Activated T-helper 17 cell treated with anti-CD3 and anti-CD28 coated beads, Interleukin-2, amount 50 U/mL, for 72 hours (primary cell): Measurements from ENCODE around the gene RAP1GAP2. TPM values are rescaled to one million over a fixed set of nuclear protein-coding genes. Genes with fewer than 3 reads are reported as not detected.

ENCODE experiments used
- ATAC-seq: fragments of 150-1000 bp; cut with Tn5 transposase; replicated peaks from 2 replicates; pipeline ENCODE4 v1.10.0; 2021; ENCODE audit warnings: mild to moderate bottlenecking, moderate library complexity
- H3K27ac Mint-ChIP-seq: one replicate; pipeline ENCODE4 v1.8.0; 2022; ENCODE audit warnings: mixed read lengths
- H3K27me3 Mint-ChIP-seq: one replicate; pipeline ENCODE4 v1.8.0; 2022; ENCODE audit warnings: mixed read lengths
- H3K36me3 Mint-ChIP-seq: one replicate; pipeline ENCODE4 v1.8.0; 2022; ENCODE audit warnings: low read depth, mild to moderate bottlenecking, mixed read lengths
- H3K4me1 Mint-ChIP-seq: one replicate; pipeline ENCODE4 v1.8.0; 2022; ENCODE audit warnings: mixed read lengths
- H3K4me3 Mint-ChIP-seq: one replicate; pipeline ENCODE4 v1.8.0; 2022; ENCODE audit warnings: mild to moderate bottlenecking, mixed read lengths
- H3K9me3 Mint-ChIP-seq: one replicate; pipeline ENCODE4 v1.8.0; 2022; ENCODE audit warnings: mixed read lengths
- total RNA-seq, 2 donors: library from RNA; stranded (reverse); gene quantifications; one replicate each; pipeline ENCODE4 v1.2.3, GENCODE V29; 2022

The RAP1GAP2 gene
- total RNA-seq, 2 donors from 2014 or later, result 0.77 to 1.6 TPM

GRCh38 chr17:2948721-2949468 lies 152.7 kb downstream of the RAP1GAP2 start:
- Mint-ChIP-seq H3K4me1 (peaks cover 11% of the 10 kb centered on the region), H3K4me3 (no peak overlapping the region), H3K27ac (no peak overlapping the region), H3K27me3 (no peaks in the 10 kb centered on the region), H3K36me3 (no peaks in the 10 kb centered on the region), H3K9me3 (no peaks in the 10 kb centered on the region)
- ATAC-seq, result no peak

- Mint-ChIP-seq H3K36me3 (no peaks in the 10 kb centered on the region), H3K27ac (no peak overlapping the region), H3K9me3 (no peaks in the 10 kb centered on the region), H3K4me1 (peaks cover 11% of the 10 kb centered on the region), H3K4me3 (no peak overlapping the region), H3K27me3 (no peaks in the 10 kb centered on the region)
- no peak for ATAC-seq
Observed at GRCh38 chr17:2949469-2950044, 153.3 kb downstream of the RAP1GAP2 start.

GRCh38 chr17:2950846-2951245 lies 154.6 kb downstream of the RAP1GAP2 start:
- no peak for ATAC-seq
- no peaks in the 10 kb centered on the region for H3K9me3 Mint-ChIP-seq
- H3K4me3 Mint-ChIP-seq, result no peak overlapping the region
- no peaks in the 10 kb centered on the region for H3K36me3 Mint-ChIP-seq
- no peaks in the 10 kb centered on the region for H3K27me3 Mint-ChIP-seq
- no peak overlapping the region for H3K27ac Mint-ChIP-seq
- peaks cover 16% of the 10 kb centered on the region for H3K4me1 Mint-ChIP-seq

GRCh38 chr17:2952174-2952845 lies 156.1 kb downstream of the RAP1GAP2 start:
- Mint-ChIP-seq H3K27ac (no peak overlapping the region), H3K4me3 (no peak overlapping the region), H3K36me3 (no peaks in the 10 kb centered on the region), H3K27me3 (no peaks in the 10 kb centered on the region), H3K4me1 (peaks cover 19% of the 10 kb centered on the region), H3K9me3 (no peaks in the 10 kb centered on the region)
- ATAC-seq, result no peak

GRCh38 chr17:2954898-2955445 lies 158.7 kb downstream of the RAP1GAP2 start:
- peak overlapping the region; percentile 39 for H3K4me3 Mint-ChIP-seq
- H3K27me3 Mint-ChIP-seq, result no peaks in the 10 kb centered on the region
- peak; percentile 96 for ATAC-seq
- peak overlapping the region; percentile 77 for H3K27ac Mint-ChIP-seq
- H3K4me1 Mint-ChIP-seq, result peaks cover 14% of the 10 kb centered on the region
- H3K36me3 Mint-ChIP-seq, result no peaks in the 10 kb centered on the region
- no peaks in the 10 kb centered on the region for H3K9me3 Mint-ChIP-seq

GRCh38 chr17:2955931-2956582 lies 159.8 kb downstream of the RAP1GAP2 start:
- Mint-ChIP-seq H3K4me1 (peaks cover 14% of the 10 kb centered on the region), H3K36me3 (no peaks in the 10 kb centered on the region), H3K9me3 (no peaks in the 10 kb centered on the region), H3K27ac (no peak overlapping the region), H3K4me3 (no peak overlapping the region), H3K27me3 (no peaks in the 10 kb centered on the region)
- no peak for ATAC-seq

- Mint-ChIP-seq H3K27ac (no peak overlapping the region), H3K9me3 (no peaks in the 10 kb centered on the region), H3K4me1 (peaks cover 14% of the 10 kb centered on the region), H3K27me3 (no peaks in the 10 kb centered on the region), H3K4me3 (no peak overlapping the region), H3K36me3 (no peaks in the 10 kb centered on the region)
- ATAC-seq, result no peak
Observed at GRCh38 chr17:2957631-2958286, 161.5 kb downstream of the RAP1GAP2 start.

GRCh38 chr17:2958706-2959222 lies 162.5 kb downstream of the RAP1GAP2 start:
- H3K4me1 Mint-ChIP-seq, result peaks cover 14% of the 10 kb centered on the region
- no peak overlapping the region for H3K27ac Mint-ChIP-seq
- H3K4me3 Mint-ChIP-seq, result no peak overlapping the region
- H3K36me3 Mint-ChIP-seq, result no peaks in the 10 kb centered on the region
- no peaks in the 10 kb centered on the region for H3K9me3 Mint-ChIP-seq
- no peaks in the 10 kb centered on the region for H3K27me3 Mint-ChIP-seq
- ATAC-seq, result no peak

- peaks cover 14% of the 10 kb centered on the region for H3K4me1 Mint-ChIP-seq
- H3K36me3 Mint-ChIP-seq, result no peaks in the 10 kb centered on the region
- ATAC-seq, result no peak
Observed at GRCh38 chr17:2959371-2960130, 163.3 kb downstream of the RAP1GAP2 start.

GRCh38 chr17:2961446-2961845 lies 165.2 kb downstream of the RAP1GAP2 start:
- ATAC-seq, result no peak
- Mint-ChIP-seq H3K27me3 (no peaks in the 10 kb centered on the region), H3K4me1 (no peaks in the 10 kb centered on the region), H3K4me3 (no peak overlapping the region), H3K9me3 (no peaks in the 10 kb centered on the region), H3K36me3 (peaks cover 14% of the 10 kb centered on the region), H3K27ac (no peak overlapping the region)

More at GRCh38 chr17:2959371-2960130, 163.3 kb downstream of the RAP1GAP2 start:
- Mint-ChIP-seq H3K9me3 (no peaks in the 10 kb centered on the region), H3K27me3 (no peaks in the 10 kb centered on the region), H3K4me3 (no peak overlapping the region), H3K27ac (no peak overlapping the region)

GRCh38 chr17:2962236-2962635 lies 166.0 kb downstream of the RAP1GAP2 start:
- H3K4me3 Mint-ChIP-seq, result no peak overlapping the region
- H3K27me3 Mint-ChIP-seq, result no peaks in the 10 kb centered on the region
- no peaks in the 10 kb centered on the region for H3K4me1 Mint-ChIP-seq
- ATAC-seq, result no peak
- no peaks in the 10 kb centered on the region for H3K9me3 Mint-ChIP-seq
- H3K36me3 Mint-ChIP-seq, result peaks cover 22% of the 10 kb centered on the region
- H3K27ac Mint-ChIP-seq, result no peak overlapping the region

GRCh38 chr17:2962729-2963128 lies 166.5 kb downstream of the RAP1GAP2 start:
- ATAC-seq, result no peak
- Mint-ChIP-seq H3K4me1 (no peaks in the 10 kb centered on the region), H3K27ac (no peak overlapping the region), H3K4me3 (no peak overlapping the region), H3K9me3 (no peaks in the 10 kb centered on the region), H3K36me3 (peaks cover 26% of the 10 kb centered on the region), H3K27me3 (no peaks in the 10 kb centered on the region)

- no peaks in the 10 kb centered on the region for H3K27me3 Mint-ChIP-seq
- H3K4me1 Mint-ChIP-seq, result no peaks in the 10 kb centered on the region
- no peaks in the 10 kb centered on the region for H3K9me3 Mint-ChIP-seq
- H3K4me3 Mint-ChIP-seq, result no peak overlapping the region
- peaks cover 29% of the 10 kb centered on the region for H3K36me3 Mint-ChIP-seq
- H3K27ac Mint-ChIP-seq, result no peak overlapping the region
- no peak for ATAC-seq
Observed at GRCh38 chr17:2963332-2964027, 167.2 kb downstream of the RAP1GAP2 start.
